GM21737 (cell line): ENCODE data around the gene ERFL.
"Not testable (repeated sequence)": the region's sequence is repeated elsewhere in the genome, so short reads cannot be mapped to it uniquely, and the experiment has no call there.

ENCODE experiments used
- ATAC-seq: cut with Tn5 transposase; IDR thresholded peaks from one replicate; pipeline ENCODE4 v1.9.1; 2021; ENCODE audit warnings: mild to moderate bottlenecking, moderate library complexity; ENCODE audit not compliant: unreplicated experiment

The ERFL gene

GRCh38 chr19:41944336-41944735 lies 16.1 kb upstream of the ERFL start:
- no peak for ATAC-seq

DNA sequence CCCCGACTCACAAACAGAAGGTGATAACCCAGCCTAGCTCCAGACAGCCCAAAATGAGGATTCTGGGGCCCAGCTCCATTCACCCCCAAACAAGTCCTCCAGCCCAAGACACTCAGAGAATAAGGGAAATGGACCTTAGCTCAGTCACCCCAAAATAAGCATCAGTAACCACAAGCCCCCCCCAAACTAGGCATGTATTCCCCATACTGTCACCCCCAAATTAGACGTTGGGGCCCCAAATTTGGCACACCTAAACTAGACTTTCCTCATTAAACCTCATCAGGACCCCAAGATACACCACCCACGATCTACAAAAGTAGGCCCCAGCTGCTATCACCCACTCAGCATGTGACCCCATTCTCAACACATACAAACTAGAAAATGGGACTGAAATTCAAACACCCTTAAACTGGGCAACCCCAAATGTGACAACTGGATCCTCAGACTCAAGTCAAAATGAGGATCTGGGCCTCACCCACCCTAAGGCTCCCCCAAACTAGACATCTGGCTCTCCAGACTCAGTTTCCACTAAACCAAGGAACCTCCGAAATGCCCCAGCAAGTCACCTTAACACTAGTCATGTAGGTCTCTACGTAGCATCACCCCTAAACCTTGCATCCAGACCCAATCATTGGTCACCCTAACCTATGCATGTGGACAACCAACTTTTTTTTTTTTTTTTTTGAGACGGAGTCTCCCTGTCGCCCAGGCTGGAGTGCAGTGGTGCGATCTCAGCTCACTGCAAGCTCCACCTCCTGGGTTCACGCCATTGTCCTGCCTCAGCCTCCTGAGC lies 13.4 kb upstream of the ERFL start:
- no peak for ATAC-seq

DNA sequence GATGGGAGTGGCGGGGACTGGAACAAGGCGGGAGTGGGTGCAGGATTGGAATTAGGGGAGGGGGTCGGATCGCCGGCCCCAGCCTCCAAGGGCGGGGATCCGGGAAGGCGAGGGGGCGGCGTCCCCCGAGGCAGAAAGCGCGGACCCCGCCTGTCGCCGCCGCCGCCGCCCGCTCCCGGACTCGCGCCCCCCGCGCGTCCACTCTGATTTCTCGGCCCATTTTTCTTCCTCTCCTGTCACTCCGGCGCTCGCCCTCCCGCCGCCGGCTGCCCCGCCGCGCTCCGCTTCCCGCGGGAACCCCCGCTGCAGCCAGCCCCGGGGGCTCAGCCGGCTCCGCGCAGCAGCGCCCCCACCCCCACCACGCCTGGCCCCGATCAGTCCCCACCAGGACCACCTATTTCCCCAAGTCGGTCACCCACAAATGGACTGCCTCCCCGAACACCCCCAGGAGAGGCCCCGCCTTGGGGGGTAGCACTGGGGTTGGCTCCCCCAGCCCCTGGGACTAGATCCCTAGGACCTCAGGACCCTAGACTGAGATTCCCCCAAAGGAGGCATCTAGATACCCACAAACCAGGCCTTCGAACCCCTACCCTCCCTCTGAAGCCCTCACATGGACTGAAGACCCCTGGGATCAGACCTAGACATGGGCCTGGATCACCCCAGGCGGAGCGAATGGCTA lies 12.6 kb upstream of the ERFL start:
- no peak for ATAC-seq

DNA sequence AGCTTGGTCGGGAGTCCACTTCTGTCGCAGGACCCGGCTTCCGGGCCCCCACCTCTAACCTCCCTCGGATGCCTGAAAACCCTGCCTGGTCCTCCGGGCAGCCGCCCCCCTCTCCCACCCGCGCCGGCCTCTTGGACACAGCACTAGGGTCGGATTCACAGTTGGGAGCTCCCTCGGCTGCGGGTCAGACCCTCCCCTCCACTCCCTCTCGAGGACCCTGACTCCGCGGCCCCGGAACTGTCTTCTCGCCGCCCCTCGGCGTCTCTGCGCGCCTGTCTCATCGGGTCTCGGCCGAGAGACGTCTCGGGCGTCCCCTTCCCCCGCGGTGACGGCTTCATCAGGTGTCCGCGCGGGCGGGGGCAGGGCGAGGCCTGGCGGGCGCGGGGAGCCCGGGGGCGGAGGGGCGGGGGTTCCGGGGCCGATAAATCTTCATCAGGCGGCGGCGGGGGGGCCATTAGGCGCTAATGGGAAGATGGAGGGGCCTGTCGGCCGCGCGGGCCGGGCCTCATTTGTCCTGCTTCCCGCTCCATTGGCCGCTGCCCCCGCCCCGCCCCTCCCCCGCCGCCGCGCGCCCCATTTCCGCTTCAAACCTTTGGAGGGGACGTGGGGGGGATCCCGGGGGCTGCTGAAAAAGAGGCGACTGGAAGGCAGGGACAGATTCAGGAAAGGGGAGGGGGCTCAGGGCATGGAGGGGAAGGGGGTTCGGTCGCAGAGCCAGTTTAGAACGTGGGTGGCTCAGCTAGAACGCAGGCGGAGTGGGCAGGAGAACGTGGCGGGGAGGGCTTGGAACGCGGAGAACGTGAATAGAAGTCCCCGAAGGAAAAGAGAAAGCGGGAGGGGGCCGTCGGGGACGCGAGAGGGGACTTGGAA lies 11.8 kb upstream of the ERFL start:
- ATAC-seq: no peak

GRCh38 chr19:41939209-41939608 lies 11.0 kb upstream of the ERFL start:
- not testable (repeated sequence) for ATAC-seq

- ATAC-seq: no peak
These were observed 9.5 kb upstream of the ERFL start for GRCh38 chr19:41937525-41938468.

DNA sequence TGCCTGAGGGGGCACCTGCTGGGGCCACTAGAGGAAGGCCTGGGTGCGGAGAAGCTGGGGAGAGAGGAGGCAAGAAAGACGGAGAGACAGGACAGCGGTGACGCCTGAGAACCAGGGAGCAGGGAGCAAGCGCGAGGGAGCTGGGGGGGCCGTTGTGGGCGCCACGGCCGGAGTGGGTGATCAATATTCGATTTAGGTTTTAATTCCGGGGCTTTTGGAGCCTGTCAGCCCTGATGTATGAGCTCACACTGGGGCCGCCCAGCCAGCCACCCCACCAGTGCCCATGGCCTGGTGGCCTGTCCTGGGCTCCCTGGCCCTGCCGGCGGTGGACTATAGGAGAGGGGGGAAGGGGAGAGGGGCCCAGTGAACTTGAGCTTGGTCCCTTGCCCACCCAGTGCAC lies 8.7 kb upstream of the ERFL start:
- ATAC-seq: no peak

DNA sequence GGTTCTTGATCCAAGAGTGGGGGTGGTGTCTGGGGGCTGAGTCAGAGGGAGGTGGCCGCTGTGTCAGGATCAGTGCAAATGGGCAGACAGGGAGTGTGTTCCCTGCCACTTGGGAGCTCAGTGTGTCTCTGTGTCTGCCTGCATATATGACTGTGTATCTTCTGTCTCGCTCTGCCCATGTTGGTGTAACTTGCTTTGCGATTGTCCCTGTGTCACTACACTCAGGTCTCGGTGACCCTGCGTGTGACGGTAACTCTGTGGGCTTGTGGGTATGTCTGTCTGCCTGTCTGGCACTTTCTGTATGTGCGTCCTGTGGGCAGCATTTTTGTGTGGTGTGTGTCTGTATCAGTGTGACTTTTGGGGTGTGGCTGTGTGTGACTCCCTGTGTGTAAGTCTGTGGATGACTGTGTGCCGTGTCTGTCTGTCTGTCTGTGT lies 8.2 kb upstream of the ERFL start:
- ATAC-seq: no peak

DNA sequence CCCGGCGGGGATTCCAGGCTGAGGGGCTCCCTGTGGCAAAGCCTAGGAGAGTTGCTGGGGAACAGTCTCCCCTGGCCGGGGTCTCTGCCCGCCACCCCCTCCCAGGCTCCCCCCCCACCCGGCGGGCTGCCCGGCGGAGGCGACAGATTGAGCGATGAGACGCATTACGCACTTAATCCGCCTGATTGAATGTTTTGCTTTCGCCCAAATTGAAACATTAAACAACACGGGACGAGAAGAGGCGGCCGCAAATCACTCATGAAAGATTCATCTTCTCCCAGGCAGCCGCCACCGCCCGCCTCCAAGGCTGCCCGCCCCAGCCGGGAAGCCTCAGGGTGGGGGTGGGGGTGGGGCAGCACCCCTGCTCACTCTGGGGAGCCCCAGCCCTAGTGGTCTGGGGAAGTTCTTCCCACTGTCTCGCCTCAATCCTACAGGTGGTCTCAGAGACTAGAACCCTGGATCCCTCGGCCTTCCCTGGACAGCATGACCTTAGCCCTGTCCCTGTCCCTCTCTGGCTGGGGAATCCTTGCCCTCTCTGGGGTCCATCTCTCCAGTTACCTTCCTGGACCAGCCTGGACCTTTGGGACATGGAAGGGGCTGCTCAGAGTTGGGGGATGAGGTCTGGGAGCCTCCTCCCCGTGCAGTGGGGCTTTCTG lies 7.6 kb upstream of the ERFL start:
- ATAC-seq: no peak

- no peak for ATAC-seq
These were observed 6.7 kb upstream of the ERFL start for GRCh38 chr19:41934849-41935374.

GRCh38 chr19:41933693-41934426 lies 5.6 kb upstream of the ERFL start:
- no peak for ATAC-seq

DNA sequence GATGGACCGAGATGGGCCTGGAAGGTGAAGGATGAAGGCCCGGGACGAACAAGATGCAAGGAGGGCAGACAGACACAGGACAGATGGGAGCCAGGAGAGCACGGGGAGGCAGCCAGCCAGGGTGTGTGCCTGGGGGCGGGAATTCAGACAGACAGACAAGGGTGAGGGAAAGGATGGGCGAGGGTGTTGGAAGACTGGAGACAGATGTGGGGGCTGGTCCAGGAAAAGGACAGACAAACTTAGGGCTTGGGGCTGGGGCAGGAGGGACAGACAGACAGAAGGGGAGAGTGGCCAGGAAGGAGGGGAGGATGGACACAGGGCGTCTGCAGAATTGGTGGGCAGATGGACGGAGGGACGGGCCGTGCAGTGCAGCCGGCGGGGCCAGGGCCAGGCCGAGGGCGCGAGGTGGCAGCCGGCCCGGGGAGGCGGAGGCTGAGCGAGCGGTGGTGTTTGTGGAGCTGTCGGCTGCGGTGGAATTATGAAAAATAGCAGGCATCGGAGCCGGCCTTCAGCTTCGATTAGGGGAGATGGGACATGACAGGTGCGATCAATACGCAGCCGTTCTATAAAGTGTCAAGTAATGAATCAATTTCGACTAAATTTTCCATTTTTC lies 4.6 kb upstream of the ERFL start:
- no peak for ATAC-seq

DNA sequence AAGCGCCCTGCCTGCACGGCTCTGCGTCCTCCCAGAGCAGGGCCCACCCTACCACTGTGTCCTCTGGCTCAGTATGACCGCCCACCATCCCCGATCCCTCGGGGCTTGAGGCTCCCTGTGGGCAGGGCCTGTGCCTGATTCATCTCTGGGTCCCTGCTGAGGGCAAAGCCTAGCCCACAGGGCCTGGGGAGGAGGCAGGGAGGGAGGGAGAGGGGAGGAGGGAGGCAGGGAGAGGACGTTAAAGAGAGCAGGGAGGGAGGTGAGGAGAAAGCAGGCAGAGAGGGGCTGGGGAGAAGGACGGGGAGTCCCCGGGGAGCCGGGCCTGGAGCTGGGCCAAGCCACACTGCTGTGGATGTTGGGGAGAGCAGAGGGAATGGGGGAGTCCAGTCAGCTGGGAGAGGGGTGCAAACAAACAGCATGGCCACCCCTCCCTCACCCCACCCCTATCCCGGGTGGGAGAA lies 4.0 kb upstream of the ERFL start:
- no peak for ATAC-seq

GRCh38 chr19:41930926-41931592 lies 2.8 kb upstream of the ERFL start:
- no peak for ATAC-seq

DNA sequence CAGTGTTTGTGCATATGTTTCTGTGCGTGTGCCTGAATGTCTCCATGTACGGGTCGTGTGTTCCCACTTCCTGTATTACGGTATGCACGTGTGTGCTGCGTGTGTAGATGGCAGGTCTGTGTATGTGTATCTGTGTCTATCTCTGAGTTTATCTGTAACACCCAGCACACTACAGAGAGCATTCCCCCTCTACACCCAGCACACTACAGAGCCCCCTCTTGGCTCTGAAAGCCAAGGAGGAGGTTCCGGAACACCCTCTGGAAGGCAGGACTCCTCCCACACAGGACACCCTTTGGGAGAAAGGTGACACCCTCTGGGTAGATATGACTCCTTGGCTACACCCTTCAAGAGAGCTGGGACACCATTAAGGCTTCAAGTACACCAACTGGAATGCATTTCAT lies 2.1 kb upstream of the ERFL start:
- ATAC-seq: no peak

GRCh38 chr19:41929536-41930071 lies 1.4 kb upstream of the ERFL start:
- ATAC-seq: no peak

GRCh38 chr19:41928754-41929535 lies 696 bp upstream of the ERFL start:
- ATAC-seq: no peak
